ENCODE results near the gene CD6.

GRCh38 chr11:61055776-61056175 is 84.3 kb downstream of the CD6 start:
- TF ChIP-seq GATA2 (IDR thresholded peaks at IDR 0.05; ENCODE audit: low read depth, low read length) = no peak
- TF ChIP-seq GATA3 (IDR thresholded peaks at IDR 0.05; ENCODE audit: low read depth, low read length) = no peak
